T-helper 22 cell (primary cell): ENCODE results near the gene PIAS1.
A peak's percentile ranks its signal among the peaks of the same experiment; 100 is the strongest.
"Not testable (repeated sequence)": the region's sequence is repeated elsewhere in the genome, so short reads cannot be mapped to it uniquely, and the experiment has no call there.

Experiments used
- DNase-seq: peaks from one replicate; pipeline ENCODE4 v3.0.0-alpha.2; 2020; ENCODE audit warnings: low read depth

The PIAS1 gene

GRCh38 chr15:68053701-68054627 lies at the start of gene PIAS1:
PIAS1 (plus strand) TSS chr15:68054315; CDS start chr15:68054327, 12 bp downstream.
- DNase-seq: peak; percentile 88

GRCh38 chr15:68007642-68008041 lies 46.5 kb upstream of the PIAS1 start:
- DNase-seq: not testable (repeated sequence)

- no peak for DNase-seq
Observed at GRCh38 chr15:68010361-68011153, 43.6 kb upstream of the PIAS1 start.

- no peak for DNase-seq
Observed at GRCh38 chr15:68012911-68013310, 41.2 kb upstream of the PIAS1 start.

- no peak for DNase-seq
Observed at GRCh38 chr15:68014219-68014618, 39.9 kb upstream of the PIAS1 start.

- DNase-seq: no peak
Observed at GRCh38 chr15:68015244-68015643, 38.9 kb upstream of the PIAS1 start.

- DNase-seq: no peak
Observed at GRCh38 chr15:68017201-68017600, 36.9 kb upstream of the PIAS1 start.

- DNase-seq: no peak
Observed at GRCh38 chr15:68018797-68019444, 35.2 kb upstream of the PIAS1 start.

- DNase-seq: no peak
Observed at GRCh38 chr15:68019814-68020525, 34.1 kb upstream of the PIAS1 start.

GRCh38 chr15:68020685-68021084 lies 33.4 kb upstream of the PIAS1 start:
- DNase-seq: no peak

- no peak for DNase-seq
Observed at GRCh38 chr15:68022061-68022460, 32.1 kb upstream of the PIAS1 start.

- no peak for DNase-seq
Observed at GRCh38 chr15:68023307-68024101, 30.6 kb upstream of the PIAS1 start.

GRCh38 chr15:68025835-68026424 lies 28.2 kb upstream of the PIAS1 start:
- no peak for DNase-seq

- DNase-seq: no peak
Observed at GRCh38 chr15:68027388-68027787, 26.7 kb upstream of the PIAS1 start.

- DNase-seq: no peak
Observed at GRCh38 chr15:68028137-68028887, 25.8 kb upstream of the PIAS1 start.

- DNase-seq: no peak
Observed at GRCh38 chr15:68028888-68029207, 25.3 kb upstream of the PIAS1 start.

- no peak for DNase-seq
Observed at GRCh38 chr15:68029959-68030358, 24.2 kb upstream of the PIAS1 start.

- DNase-seq: no peak
Observed at GRCh38 chr15:68031404-68031803, 22.7 kb upstream of the PIAS1 start.

GRCh38 chr15:68032672-68033071 lies 21.4 kb upstream of the PIAS1 start:
- DNase-seq: no peak

- no peak for DNase-seq
Observed at GRCh38 chr15:68034081-68034480, 20.0 kb upstream of the PIAS1 start.
